Muscle layer of duodenum (tissue), 2 donors: ENCODE results near the gene TDRD9.

ENCODE experiments used
- H3K27ac ChIP-seq: one replicate; pipeline ENCODE4 v1.7.0; 2013; ENCODE audit warnings: mild to moderate bottlenecking, low read length
- H3K27me3 ChIP-seq: one replicate; pipeline ENCODE4 v1.7.0; 2013; ENCODE audit warnings: low read depth, mild to moderate bottlenecking, control low read depth, low read length
- H3K36me3 ChIP-seq, 2 donors: one replicate each; pipeline ENCODE4 v1.7.0; 2013; ENCODE audit warnings: low read length in 2 of 2, control low read depth in 1 of 2, mild to moderate bottlenecking in 1 of 2; ENCODE audit not compliant: insufficient read depth in 2 of 2, control insufficient read depth in 1 of 2
- H3K4me1 ChIP-seq, 2 donors: one replicate each; pipeline ENCODE4 v1.7.0; 2013; ENCODE audit warnings: low read length in 2 of 2, mild to moderate bottlenecking in 2 of 2, control low read depth in 1 of 2, moderate library complexity in 1 of 2; ENCODE audit not compliant: insufficient read depth in 2 of 2, control insufficient read depth in 1 of 2
- H3K4me3 ChIP-seq, 2 donors: one replicate each; pipeline ENCODE4 v1.7.0; 2013; ENCODE audit warnings: low read length in 2 of 2, low read depth in 1 of 2, mild to moderate bottlenecking in 1 of 2
- H3K9me3 ChIP-seq, 2 donors: one replicate each; pipeline ENCODE4 v1.7.0; 2013; ENCODE audit warnings: low read length in 2 of 2, control low read depth in 1 of 2, mild to moderate bottlenecking in 1 of 2; ENCODE audit not compliant: control insufficient read depth in 1 of 2
- donor health status: healthy.

TDRD9 gene

GRCh38 chr14:103894723-103895059, 33.6 kb upstream of the TDRD9 start:
- Histone ChIP-seq H3K27me3 (no peaks in the 10 kb centered on the region), H3K36me3 (no peaks in the 10 kb centered on the region), H3K27ac (no peak overlapping the region), H3K9me3 (no peaks in the 10 kb centered on the region), H3K4me3 (no peak overlapping the region), H3K4me1 (peaks cover 0 to 6% of the 10 kb centered on the region in 2 donors)

- Histone ChIP-seq H3K4me3 (no peak overlapping the region), H3K9me3 (no peaks in the 10 kb centered on the region), H3K27ac (peak overlapping the region; percentile 0), H3K27me3 (no peaks in the 10 kb centered on the region), H3K36me3 (no peaks in the 10 kb centered on the region), H3K4me1 (no peaks in the 10 kb centered on the region)
Measured at GRCh38 chr14:103896578-103896977, 31.7 kb upstream of the TDRD9 start.

- no peak overlapping the region for H3K4me3 ChIP-seq
- no peaks in the 10 kb centered on the region for H3K9me3 ChIP-seq
- H3K36me3 ChIP-seq: no peaks in the 10 kb centered on the region
- no peaks in the 10 kb centered on the region for H3K27me3 ChIP-seq
- H3K4me1 ChIP-seq: no peaks in the 10 kb centered on the region
- H3K27ac ChIP-seq: peak overlapping the region; percentile 0
Measured at GRCh38 chr14:103897075-103897947, 30.9 kb upstream of the TDRD9 start.

GRCh38 chr14:103898204-103898603, 30.1 kb upstream of the TDRD9 start:
- H3K9me3 ChIP-seq: no peaks in the 10 kb centered on the region
- H3K4me1 ChIP-seq: no peaks in the 10 kb centered on the region
- H3K27me3 ChIP-seq: no peaks in the 10 kb centered on the region
- H3K4me3 ChIP-seq: no peak overlapping the region
- H3K36me3 ChIP-seq: no peaks in the 10 kb centered on the region
- H3K27ac ChIP-seq: no peak overlapping the region

GRCh38 chr14:103898711-103899110, 29.5 kb upstream of the TDRD9 start:
- no peak overlapping the region for H3K27ac ChIP-seq

GRCh38 chr14:103899316-103899715, 28.9 kb upstream of the TDRD9 start:
- no peaks in the 10 kb centered on the region for H3K4me1 ChIP-seq
- H3K9me3 ChIP-seq: no peaks in the 10 kb centered on the region
- no peak overlapping the region for H3K4me3 ChIP-seq
- H3K36me3 ChIP-seq: no peaks in the 10 kb centered on the region
- H3K27ac ChIP-seq: no peak overlapping the region
- no peaks in the 10 kb centered on the region for H3K27me3 ChIP-seq

More at GRCh38 chr14:103898711-103899110, 29.5 kb upstream of the TDRD9 start:
- H3K9me3 ChIP-seq: no peaks in the 10 kb centered on the region
- no peak overlapping the region for H3K4me3 ChIP-seq
- no peaks in the 10 kb centered on the region for H3K4me1 ChIP-seq
- H3K36me3 ChIP-seq: no peaks in the 10 kb centered on the region
- H3K27me3 ChIP-seq: no peaks in the 10 kb centered on the region

GRCh38 chr14:103899833-103900232, 28.4 kb upstream of the TDRD9 start:
- no peaks in the 10 kb centered on the region for H3K36me3 ChIP-seq
- no peaks in the 10 kb centered on the region for H3K9me3 ChIP-seq
- no peaks in the 10 kb centered on the region for H3K27me3 ChIP-seq
- H3K4me3 ChIP-seq: no peak overlapping the region
- H3K4me1 ChIP-seq: no peaks in the 10 kb centered on the region
- H3K27ac ChIP-seq: no peak overlapping the region

- H3K27me3 ChIP-seq: no peaks in the 10 kb centered on the region
- H3K9me3 ChIP-seq: no peaks in the 10 kb centered on the region
- no peaks in the 10 kb centered on the region for H3K4me1 ChIP-seq
- no peak overlapping the region for H3K27ac ChIP-seq
- H3K4me3 ChIP-seq: no peak overlapping the region
- H3K36me3 ChIP-seq: no peaks in the 10 kb centered on the region
Measured at GRCh38 chr14:103904493-103905107, 23.7 kb upstream of the TDRD9 start.

GRCh38 chr14:103905842-103906456, 22.3 kb upstream of the TDRD9 start:
- H3K27ac ChIP-seq: no peak overlapping the region
- H3K9me3 ChIP-seq: no peaks in the 10 kb centered on the region
- no peak overlapping the region for H3K4me3 ChIP-seq
- no peaks in the 10 kb centered on the region for H3K36me3 ChIP-seq
- H3K4me1 ChIP-seq: peaks cover 5 to 9% of the 10 kb centered on the region in 2 donors
- no peaks in the 10 kb centered on the region for H3K27me3 ChIP-seq

- Histone ChIP-seq H3K27ac (no peak overlapping the region), H3K36me3 (peaks cover 18 to 25% of the 10 kb centered on the region in 2 donors), H3K9me3 (no peaks in the 10 kb centered on the region), H3K27me3 (no peaks in the 10 kb centered on the region), H3K4me3 (no peak overlapping the region), H3K4me1 (peaks cover 5 to 9% of the 10 kb centered on the region in 2 donors)
Measured at GRCh38 chr14:103908580-103908979, 19.7 kb upstream of the TDRD9 start.

- peaks cover 25 to 36% of the 10 kb centered on the region in 2 donors for H3K36me3 ChIP-seq
- no peak overlapping the region for H3K27ac ChIP-seq
- peaks cover 5 to 9% of the 10 kb centered on the region in 2 donors for H3K4me1 ChIP-seq
- H3K4me3 ChIP-seq: peak overlapping the region; percentile 13 to 31
- H3K27me3 ChIP-seq: no peaks in the 10 kb centered on the region
- H3K9me3 ChIP-seq: no peaks in the 10 kb centered on the region
Measured at GRCh38 chr14:103909531-103910261, 18.6 kb upstream of the TDRD9 start.
